Liver (tissue), 9 donors: ENCODE results near the gene SPATA2L. TPM values are rescaled to one million over a fixed set of nuclear protein-coding genes. Genes with fewer than 3 reads are reported as not detected.

Experiments
- DNase-seq: peaks from one replicate; pipeline ENCODE4 v3.0.0-alpha.2; 2017; ENCODE audit warnings: low spot score
- H3K27ac ChIP-seq, 2 donors: one replicate each; pipeline ENCODE4 v1.7.0; 2013; ENCODE audit warnings: inconsistent platforms in 2 of 2, low read length in 2 of 2, control low read depth in 1 of 2, low read depth in 1 of 2, mild to moderate bottlenecking in 1 of 2
- H3K27me3 ChIP-seq, 4 donors: one replicate each; pipeline versions ENCODE4 v1.6.1 to v1.7.0; 2013; ENCODE audit warnings: low read length in 3 of 4, inconsistent platforms in 1 of 4, mild to moderate bottlenecking in 1 of 4, moderate library complexity in 1 of 4; ENCODE audit not compliant: control insufficient read depth in 4 of 4, insufficient read depth in 4 of 4
- H3K36me3 ChIP-seq, 4 donors: one replicate each; pipeline versions ENCODE4 v1.6.1 to v1.7.0; 2013; ENCODE audit warnings: low read length in 3 of 4, mild to moderate bottlenecking in 3 of 4, low read depth in 1 of 4, moderate library complexity in 1 of 4; ENCODE audit not compliant: control insufficient read depth in 4 of 4, insufficient read depth in 3 of 4
- H3K4me1 ChIP-seq, 4 donors: one replicate each; pipeline versions ENCODE4 v1.6.1 to v1.7.0; 2013; ENCODE audit warnings: low read length in 3 of 4, mild to moderate bottlenecking in 3 of 4, moderate library complexity in 1 of 4; ENCODE audit not compliant: control insufficient read depth in 4 of 4, insufficient read depth in 4 of 4
- H3K4me3 ChIP-seq, 3 donors: one replicate each; pipeline versions ENCODE4 v1.6.1 to v1.7.0; 2013; ENCODE audit warnings: low read length in 3 of 3, control low read depth in 1 of 3, low read depth in 1 of 3, mild to moderate bottlenecking in 1 of 3
- H3K9ac ChIP-seq, 2 donors: one replicate each; pipeline ENCODE4 v1.7.0; 2013; ENCODE audit warnings: low read length in 2 of 2, mild to moderate bottlenecking in 2 of 2, moderate library complexity in 2 of 2, control low read depth in 1 of 2, low read depth in 1 of 2
- H3K9me3 ChIP-seq, 4 donors: one replicate each; pipeline versions ENCODE4 v1.6.1 to v1.7.0; 2013; ENCODE audit warnings: low read length in 3 of 4; ENCODE audit not compliant: control insufficient read depth in 4 of 4
- ATF3 ChIP-seq: IDR thresholded peaks from 2 replicates; pipeline ENCODE4 v1.6.1; 2016; ENCODE audit warnings: antibody characterized with exemption
- CTCF ChIP-seq: fragments of 150-350 bp; IDR thresholded peaks from 2 replicates; pipeline ENCODE4 v1.5.1; 2017; ENCODE audit warnings: improper control_type of control experiment, low read depth, low read length; ENCODE audit not compliant: missing input control
- EGR1 ChIP-seq, 2 donors: IDR thresholded peaks; 2 replicates each; pipeline ENCODE4 v1.6.1; 2016 to 2018; ENCODE audit warnings: antibody characterized with exemption in 2 of 2, low read depth in 2 of 2
- FOXA2 ChIP-seq: IDR thresholded peaks from 2 replicates; pipeline ENCODE4 v1.6.1; 2016; ENCODE audit warnings: antibody characterized with exemption
- GABPA ChIP-seq, 2 donors: IDR thresholded peaks in 1 of 2; conservative IDR thresholded peaks in 1 of 2; 2 replicates each; pipeline ENCODE4 v1.6.1; 2016; ENCODE audit warnings: antibody characterized with exemption in 2 of 2, mild to moderate bottlenecking in 1 of 2, moderate library complexity in 1 of 2
- HNF4A ChIP-seq, 2 donors: conservative IDR thresholded peaks; 2 replicates each; pipeline ENCODE4 v1.6.1; 2016; ENCODE audit warnings: antibody characterized with exemption in 2 of 2, mild to moderate bottlenecking in 2 of 2
- HNF4G ChIP-seq: IDR thresholded peaks from 2 replicates; pipeline ENCODE4 v1.6.1; 2016; ENCODE audit warnings: antibody characterized with exemption
- JUND ChIP-seq, 2 donors: IDR thresholded peaks; 2 replicates each; pipeline ENCODE4 v1.6.1; 2016; ENCODE audit warnings: antibody characterized with exemption in 2 of 2
- MAX ChIP-seq: IDR thresholded peaks from 2 replicates; pipeline ENCODE4 v1.6.1; 2016; ENCODE audit warnings: antibody characterized with exemption
- NR2F2 ChIP-seq: IDR thresholded peaks from 2 replicates; pipeline ENCODE4 v1.6.1; 2016; ENCODE audit warnings: antibody characterized with exemption
- RAD21 ChIP-seq, 2 donors: IDR thresholded peaks; 2 replicates each; pipeline ENCODE4 v1.6.1; 2016; ENCODE audit warnings: antibody characterized with exemption in 2 of 2, mild to moderate bottlenecking in 2 of 2
- REST ChIP-seq: IDR thresholded peaks from 2 replicates; pipeline ENCODE4 v1.6.1; 2016; ENCODE audit warnings: antibody characterized with exemption, mild to moderate bottlenecking
- RXRA ChIP-seq, 2 donors: IDR thresholded peaks; 2 replicates each; pipeline ENCODE4 v1.6.1; 2017 to 2018; ENCODE audit warnings: antibody characterized with exemption in 2 of 2, mild to moderate bottlenecking in 1 of 2
- SP1 ChIP-seq: IDR thresholded peaks from 2 replicates; pipeline ENCODE4 v1.6.1; 2018; ENCODE audit warnings: antibody characterized with exemption, mild to moderate bottlenecking
- TAF1 ChIP-seq: conservative IDR thresholded peaks from 2 replicates; pipeline ENCODE4 v1.6.1; 2016; ENCODE audit warnings: antibody characterized with exemption, mild to moderate bottlenecking
- ZBTB33 ChIP-seq: IDR thresholded peaks from 2 replicates; pipeline ENCODE4 v1.6.1; 2016; ENCODE audit warnings: antibody characterized with exemption
- WGBS: extraction: QIAGEN DNeasy Blood & Tissue Kit; methylation state at CpG from one replicate; pipeline ENCODE4 v1.1.7; 2013; 5-methylcytosine and 5-hydroxymethylcytosine counted together
- polyA plus RNA-seq, 2 donors: library from polyadenylated mRNA; stranded (reverse) in 1 of 2; unstranded in 1 of 2; fragments of 200-250 nt in 1 of 2; fragments of >200 nt in 1 of 2; fragmentation: Nextera tagmentation in 1 of 2; extraction: Ambion mirVana in 1 of 2; gene quantifications; one replicate each; pipeline versions ENCODE4 v1.2.1 to v1.2.3, GENCODE V29; 2013 to 2015
- total RNA-seq, 2 donors: library from RNA; depleted of rRNA; stranded (reverse); fragments of >200 nt; gene quantifications; one replicate each; pipeline ENCODE4 v1.2.3, GENCODE V29; 2014
- donor health status: healthy.
- donor health status: healthy.
- donor health status: healthy.
- donor health status: healthy.
- donor health status: healthy.

Gene SPATA2L
- total and polyA plus RNA-seq, 4 donors = 4.6 to 11.3 (median 6.9) TPM

- peaks cover 17 to 53% (median 31%) of the 10 kb centered on the region in 4 donors for H3K36me3 ChIP-seq
These were observed 41.4 kb upstream of the SPATA2L start for GRCh38 chr16:89742948-89743347.

More at GRCh38 chr16:89742948-89743347, 41.4 kb upstream of the SPATA2L start:
- H3K4me1 ChIP-seq = peaks cover 0 to 2% (median 0%) of the 10 kb centered on the region in 4 donors
- no peak for DNase-seq
- no peak for TF ChIP-seq JUND (IDR thresholded peaks at IDR 0.05)
- TF ChIP-seq NR2F2 = no peak
- no peak for TF ChIP-seq EGR1 (IDR thresholded peaks at IDR 0.05; ENCODE audit: low read depth in 2 of 2)
- TF ChIP-seq REST = no peak
- no peak for TF ChIP-seq GABPA (IDR thresholded peaks at IDR 0.05 in 1 of 2, conservative IDR thresholded peaks at IDR 0.05 in 1 of 2)
- no peak for TF ChIP-seq CTCF
- no peak for TF ChIP-seq MAX
- TF ChIP-seq RAD21 (IDR thresholded peaks at IDR 0.05) = no peak
- no peak for TF ChIP-seq ATF3
- no peak for TF ChIP-seq SP1
- no peak for TF ChIP-seq HNF4G
- no peak for TF ChIP-seq FOXA2
- no peak for TF ChIP-seq TAF1
- TF ChIP-seq ZBTB33 = no peak
- TF ChIP-seq HNF4A (conservative IDR thresholded peaks at IDR 0.05) = no peak
- TF ChIP-seq RXRA (IDR thresholded peaks at IDR 0.05) = no peak
- H3K27ac ChIP-seq = no peak overlapping the region
- H3K4me3 ChIP-seq = no peak overlapping the region
- H3K9me3 ChIP-seq = no peaks in the 10 kb centered on the region
- no peaks in the 10 kb centered on the region for H3K27me3 ChIP-seq
- WGBS = 92% methylated on average over 4 of the region's 4 CpGs
- H3K9ac ChIP-seq = no peak overlapping the region
